AG20443 (cell line): ENCODE results near the gene TARBP1.
"Not testable (repeated sequence)": the region's sequence is repeated elsewhere in the genome, so short reads cannot be mapped to it uniquely, and the experiment has no call there.

Experiments used
- DNase-seq: peaks from one replicate; pipeline ENCODE4 v3.0.0; 2012; ENCODE audit warnings: low spot score, mixed read lengths

The TARBP1 gene

DNA sequence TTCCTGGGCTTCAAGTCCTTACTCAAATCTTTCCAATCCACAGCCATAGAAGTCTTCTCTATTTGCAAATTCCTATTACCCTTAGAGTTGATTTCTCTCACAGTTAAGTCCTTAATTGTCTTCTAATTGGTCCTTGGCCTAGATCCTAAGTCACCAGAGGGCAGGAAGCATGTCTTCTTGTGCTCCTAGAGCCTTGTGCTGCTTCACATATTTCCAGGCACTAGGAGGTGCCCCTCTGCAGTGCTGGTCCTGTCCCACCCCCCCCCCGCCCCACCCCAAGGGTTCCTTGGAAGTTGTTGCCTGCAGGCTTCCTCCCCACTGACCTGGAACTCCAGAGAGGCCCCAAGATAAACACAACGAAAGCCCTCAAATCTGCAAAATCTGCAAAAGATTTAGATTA lies 28.1 kb upstream of the TARBP1 start:
- no peak for DNase-seq

DNA sequence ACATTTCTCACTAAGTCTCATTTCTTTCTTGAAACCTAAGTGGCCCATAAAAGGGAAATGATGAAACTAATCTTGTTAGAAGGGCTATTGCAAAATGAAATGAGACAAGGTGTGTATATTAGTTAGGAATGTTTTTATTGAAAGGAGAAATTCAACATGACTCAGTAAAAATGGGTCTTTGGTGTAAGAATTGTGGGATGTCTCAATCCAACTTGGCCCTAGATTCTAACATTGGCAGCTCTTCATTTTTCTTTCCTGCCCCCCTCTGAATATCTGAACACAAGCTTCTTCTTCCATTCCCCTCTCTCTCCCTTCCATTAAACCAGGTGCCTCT lies 26.8 kb upstream of the TARBP1 start:
- peak; percentile 34 for DNase-seq

DNA sequence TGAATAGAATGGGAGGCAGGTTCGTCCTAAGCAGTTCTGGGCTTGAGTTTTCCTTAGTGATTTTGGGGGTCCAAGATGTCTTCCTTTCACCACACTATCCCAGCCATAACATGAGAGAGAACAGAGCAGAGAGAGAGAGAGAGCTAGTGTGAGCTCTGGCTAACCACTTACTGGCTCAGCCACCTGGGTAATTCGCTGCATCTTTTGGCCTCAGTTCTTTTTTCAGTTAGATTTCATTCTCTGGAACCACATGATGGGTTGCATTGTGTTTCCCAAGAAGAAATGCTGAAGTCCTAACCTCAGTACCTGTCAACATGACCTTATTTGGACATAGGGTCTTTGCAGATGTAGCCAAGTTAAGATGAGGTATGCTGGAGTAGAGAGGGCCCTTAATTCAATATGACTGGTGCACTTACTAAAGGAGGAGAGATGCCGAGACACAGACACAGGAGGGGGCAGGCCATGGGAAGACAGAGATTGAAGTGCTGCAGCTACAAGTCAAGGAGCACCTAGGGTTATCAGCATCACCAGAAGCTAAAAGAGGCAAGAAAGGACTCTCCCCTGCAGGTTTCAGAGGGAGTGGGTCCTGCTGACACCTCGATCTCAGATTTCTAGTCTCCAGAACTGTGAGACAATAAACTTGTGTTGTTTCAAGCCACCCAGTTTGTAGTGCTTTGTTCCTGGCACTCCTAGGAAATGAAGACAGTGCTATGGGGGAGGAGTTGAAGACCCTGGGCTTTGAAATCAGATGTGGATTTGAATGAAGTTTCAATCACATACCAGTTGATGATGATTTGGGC lies 26.2 kb upstream of the TARBP1 start:
- no peak for DNase-seq

DNA sequence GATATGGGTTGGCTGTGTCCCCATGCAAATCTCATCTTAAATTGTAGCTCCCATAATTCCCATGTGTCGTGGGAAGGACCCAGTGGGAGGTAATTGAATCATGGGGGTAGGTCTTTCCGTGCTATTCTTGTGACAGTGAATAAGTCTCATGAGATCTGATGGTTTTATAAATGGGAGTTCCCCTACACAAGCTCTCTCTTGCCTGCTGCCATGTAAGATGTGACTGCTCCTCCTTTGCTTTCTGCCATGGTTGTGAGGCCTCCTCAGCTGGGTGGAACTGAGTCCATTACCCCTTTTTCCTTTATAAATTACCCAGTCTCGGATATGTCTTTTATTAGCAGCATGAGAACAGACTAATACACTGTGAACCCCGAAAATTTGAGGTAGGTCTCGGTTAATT lies 25.3 kb upstream of the TARBP1 start:
- not testable (repeated sequence) for DNase-seq

DNA sequence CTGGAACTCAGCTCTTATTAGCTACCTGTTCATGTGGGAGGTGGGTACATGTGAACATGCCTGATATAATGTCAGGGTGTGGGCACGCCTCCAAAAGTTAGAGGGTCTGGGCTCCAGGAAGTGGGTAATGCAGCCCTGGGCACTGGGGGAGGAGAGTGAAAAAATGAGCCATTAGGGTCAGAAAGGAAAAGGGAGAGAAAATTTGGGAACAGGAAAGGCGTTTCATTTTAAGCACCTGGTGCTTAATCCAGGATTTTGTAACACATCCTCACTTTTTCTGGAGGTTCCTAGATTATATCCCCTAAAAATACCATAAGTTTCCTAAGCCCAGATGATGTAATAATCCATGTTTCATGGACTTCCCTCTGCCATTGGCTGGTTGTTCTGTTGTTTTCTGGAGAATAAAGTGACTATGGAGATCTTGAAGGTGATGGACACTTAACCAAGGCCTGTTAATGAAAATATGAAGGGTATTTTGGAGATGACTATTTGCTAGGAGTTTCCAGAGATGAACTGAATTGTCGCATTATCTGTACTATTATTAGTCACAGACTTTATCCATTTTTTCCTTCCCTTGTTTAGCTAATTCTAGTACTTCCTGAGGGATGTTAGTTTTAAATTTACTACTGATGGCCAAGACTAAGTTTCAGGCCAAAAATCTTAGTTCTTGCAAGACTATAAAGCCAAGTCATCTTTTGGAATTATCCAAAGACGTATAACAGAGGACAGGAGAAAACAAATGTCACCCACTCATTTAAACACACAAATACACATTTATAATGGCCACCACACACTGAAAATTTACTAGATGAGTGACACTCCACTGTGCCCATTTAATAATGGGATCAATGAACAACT lies 24.4 kb upstream of the TARBP1 start:
- no peak for DNase-seq

DNA sequence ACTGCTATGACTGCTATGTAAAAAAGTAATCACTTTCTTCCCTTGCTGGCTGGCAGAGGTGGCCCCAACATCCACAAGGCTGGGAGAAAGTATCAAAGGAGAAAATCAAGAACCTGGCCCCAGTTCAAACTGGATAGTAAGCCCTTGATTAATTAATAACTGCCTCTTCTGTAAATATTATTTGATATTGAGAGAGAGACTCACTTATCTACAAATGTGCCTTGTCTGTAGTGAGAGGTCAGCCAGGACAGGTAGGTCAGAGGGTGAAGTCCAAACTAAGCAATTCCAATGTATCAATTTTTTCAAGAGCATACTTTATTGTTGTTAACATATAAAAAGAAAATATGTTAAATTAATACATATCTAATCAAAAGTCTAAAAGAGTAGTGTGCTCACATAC lies 23.8 kb upstream of the TARBP1 start:
- DNase-seq: no peak

DNA sequence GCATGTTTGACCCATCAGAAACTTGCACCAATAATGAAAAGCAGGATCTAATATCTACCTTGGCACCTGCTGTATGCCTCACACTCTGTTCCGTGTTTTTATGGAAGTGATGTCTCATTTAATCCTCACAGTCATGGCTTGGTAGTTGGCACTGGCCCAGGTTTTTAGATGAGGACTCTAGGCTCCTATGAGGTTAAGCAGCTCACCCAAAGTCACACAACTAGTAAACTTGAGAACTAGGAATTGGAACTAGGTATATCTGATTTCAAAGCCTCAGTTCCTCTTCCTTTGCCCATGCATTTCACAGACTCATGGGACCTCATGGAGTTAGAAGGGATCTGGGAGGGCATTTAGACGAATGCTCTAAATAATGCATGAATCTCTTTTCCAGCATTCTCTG lies 21.3 kb upstream of the TARBP1 start:
- DNase-seq: no peak

DNA sequence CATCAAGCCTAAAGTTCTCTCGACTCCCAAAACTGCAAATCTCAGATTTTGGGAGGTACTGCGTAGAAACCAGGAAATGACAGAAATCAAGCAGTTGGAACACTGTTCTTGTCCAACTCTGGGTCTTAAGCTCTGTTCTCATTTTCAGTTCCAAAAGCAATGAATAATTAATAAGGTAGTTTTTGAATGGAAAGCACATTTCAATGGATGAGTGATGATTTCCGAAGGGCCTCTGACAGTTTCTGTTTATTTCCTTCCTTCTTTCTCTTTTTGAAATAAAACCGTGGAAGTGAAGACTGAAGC lies 20.9 kb upstream of the TARBP1 start:
- DNase-seq: no peak

DNA sequence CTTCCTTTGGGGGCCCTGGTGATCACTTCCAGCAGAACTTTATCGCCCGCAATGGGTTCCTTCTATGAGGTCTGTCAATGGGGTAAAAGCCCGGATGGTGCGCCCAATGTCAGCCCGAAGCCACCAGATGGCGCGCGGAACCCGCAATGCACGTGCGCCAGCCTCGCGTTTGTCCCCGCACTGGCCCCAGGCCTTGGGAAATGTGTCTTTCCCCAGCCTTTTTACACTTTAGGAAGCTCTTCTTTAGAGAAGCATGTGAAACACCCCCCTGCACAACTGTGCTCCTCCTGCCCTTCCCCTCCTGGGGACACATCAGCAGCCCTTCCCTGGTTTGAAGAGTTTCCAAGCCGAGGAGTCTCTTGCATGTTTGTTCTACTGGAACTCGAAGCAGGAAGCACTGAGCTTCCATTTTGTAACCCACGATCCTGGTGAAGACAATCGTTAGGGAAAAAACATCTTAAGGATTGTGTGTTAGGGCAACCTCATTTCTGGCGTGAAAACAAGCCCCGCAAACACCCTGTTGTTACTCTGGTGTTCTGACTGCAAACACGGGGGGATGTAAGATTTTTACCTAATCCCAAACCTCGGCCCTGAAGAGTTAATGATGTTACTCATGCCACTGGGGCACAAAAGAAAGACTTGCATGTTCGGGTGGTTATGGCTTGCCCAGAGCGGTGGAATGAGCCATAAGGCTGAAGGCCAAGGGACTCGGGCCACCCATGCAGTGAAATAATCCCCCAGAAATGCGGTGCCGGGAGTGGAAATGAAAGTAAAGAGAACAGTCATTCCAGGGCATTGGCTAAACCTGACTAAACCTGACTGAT lies 20.4 kb upstream of the TARBP1 start:
- DNase-seq: peak; percentile 87

DNA sequence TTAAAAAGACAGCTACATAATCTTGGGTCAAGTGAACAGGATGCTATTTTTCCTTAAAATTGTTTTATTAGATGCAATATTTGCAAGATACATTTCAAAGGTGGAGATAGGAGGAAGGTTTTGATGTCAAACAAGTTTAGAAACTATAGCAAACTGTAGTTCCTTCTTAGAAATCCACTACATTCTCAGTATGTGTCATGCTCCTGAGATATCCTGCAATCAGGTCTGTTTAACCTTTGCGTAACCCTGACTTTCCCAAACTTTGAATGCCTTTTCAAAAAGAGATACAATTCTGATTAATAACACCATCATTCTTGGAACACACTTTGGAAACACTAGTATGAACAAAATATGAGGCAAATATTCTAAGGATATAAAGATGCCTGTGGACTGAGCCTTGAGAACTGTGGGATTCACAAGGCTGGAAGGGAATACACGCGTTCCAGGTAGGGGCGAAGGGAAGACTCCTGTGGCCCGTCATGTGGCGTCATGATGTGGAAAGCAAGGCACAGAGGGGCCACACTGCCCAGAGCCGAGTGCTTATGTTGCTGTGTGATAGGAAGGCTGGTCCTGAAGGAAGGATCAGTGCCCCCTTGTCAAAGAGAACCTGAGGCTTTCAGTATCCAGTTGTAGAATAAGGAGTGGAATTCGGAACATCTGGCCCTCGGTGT lies 19.6 kb upstream of the TARBP1 start:
- DNase-seq: no peak

DNA sequence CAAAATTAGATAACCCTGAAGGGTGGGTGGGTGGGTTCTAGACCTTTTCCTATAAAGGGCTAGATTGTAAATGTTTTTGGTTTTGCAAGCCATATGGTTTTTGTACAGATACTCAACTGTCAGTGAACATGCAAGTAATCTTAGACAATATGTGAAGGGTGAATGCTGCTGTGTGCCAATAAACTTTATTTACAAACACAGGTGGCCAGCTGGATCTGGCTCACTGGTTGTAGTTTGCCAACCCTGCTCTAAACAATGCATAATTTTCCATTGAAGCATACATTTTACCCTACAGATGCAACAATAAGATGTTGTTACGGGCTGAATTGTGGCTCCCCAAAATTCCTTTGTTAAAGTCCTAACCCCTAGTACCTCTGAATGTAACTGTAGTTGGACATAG lies 18.6 kb upstream of the TARBP1 start:
- DNase-seq: no peak

DNA sequence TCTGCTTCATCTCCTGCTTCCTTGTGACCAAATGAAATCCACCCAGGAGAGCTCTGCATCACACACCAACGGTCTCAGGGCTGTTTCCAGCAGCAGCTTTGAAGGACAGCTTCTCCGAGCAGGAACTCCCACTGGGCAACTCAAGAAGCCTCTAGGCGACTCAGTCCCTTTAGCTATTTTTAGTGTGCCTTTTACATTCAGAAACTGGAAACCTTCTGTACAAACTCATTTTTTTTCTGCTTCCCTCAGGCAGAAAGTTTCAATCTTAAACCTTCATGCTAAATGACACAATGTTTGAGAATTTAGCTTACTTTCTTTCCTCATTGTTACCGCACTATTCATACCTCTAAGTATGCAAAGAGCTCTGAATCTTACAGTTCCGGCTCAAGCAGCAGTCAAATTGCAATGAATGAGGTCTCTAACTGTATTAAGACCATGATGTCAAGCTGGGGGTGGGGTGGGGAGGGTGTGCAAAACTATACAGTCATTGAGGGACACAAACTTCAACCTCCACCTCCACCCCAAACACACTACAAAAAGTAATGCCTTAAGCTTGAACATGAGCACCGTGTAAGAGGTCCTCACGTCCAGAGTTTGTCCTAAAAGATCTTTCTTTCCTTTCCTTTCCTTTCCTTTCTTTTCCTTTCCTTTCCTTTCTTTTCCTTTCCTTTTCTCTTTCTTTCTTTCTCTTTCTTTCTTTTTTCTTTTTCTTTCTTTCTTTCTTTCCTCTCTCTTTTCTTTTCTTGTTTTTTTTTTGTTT lies 16.4 kb upstream of the TARBP1 start:
- DNase-seq: peak; percentile 58

DNA sequence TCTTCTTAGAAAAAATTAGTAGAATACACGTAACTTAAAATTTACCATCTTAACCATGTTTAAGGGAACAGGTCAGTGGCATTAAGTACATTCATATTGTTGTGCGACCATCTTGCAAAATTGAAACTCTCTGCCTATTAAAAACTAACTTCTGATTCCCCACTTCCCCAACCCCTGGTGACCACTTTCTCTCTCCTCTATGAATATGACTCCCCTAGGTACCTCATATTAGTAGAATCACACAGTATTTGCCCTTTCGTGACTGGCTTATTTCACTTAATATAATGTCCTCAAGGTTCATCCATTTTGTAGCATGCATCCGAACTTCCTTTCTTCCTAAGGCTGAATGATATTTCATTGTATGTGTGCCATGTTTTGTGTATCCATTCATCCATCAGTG lies 15.1 kb upstream of the TARBP1 start:
- DNase-seq: no peak

DNA sequence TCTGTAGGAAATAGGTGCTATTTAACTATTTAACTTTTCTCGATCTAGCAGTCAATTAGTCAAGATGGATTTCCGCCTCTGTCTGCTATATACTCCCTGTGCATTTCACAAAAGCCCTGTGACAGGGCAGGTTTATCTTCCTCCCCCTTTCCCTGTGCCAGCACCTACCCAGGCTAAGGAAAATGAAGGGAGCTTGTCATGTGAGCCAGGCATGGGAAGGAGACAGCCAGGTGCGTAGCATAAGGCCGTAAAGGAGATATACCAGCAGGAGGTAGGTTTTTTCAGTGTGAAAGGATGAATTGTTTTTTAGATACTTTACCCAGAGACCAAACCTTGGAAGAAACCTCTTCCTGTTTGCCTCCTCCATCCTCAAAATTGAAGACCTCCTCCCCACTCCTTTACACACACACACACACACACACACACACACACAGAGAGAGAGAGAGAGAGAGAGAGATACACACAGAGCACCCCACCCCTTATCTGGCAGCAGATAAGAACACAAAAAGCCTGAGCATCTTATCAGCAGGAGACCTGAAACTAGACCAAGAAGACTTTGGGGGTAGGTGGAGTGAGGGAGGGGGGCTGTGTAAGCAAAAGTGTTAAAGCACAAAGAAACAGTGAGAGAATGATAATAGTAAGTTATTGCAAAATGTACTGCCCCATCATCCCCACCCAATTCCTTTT lies 12.0 kb upstream of the TARBP1 start:
- DNase-seq: no peak

DNA sequence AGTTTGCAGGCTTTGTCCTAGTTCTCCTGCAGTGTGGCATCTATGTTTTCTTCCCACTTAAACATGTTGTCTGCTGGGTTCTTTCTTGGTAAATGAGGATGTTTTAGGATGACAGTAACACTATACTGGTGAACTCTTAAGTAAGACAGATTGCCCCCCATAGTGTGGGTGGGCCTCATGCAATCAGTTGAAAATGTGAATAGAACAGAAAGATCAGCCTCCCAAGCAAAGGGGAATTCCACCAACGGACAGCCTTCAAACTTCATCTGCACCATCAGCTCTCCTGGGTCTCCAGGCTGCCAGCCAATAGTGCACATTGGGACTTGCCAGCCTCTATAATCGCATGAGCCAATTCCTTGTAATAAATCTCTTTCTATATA lies 10.7 kb upstream of the TARBP1 start:
- DNase-seq: no peak

DNA sequence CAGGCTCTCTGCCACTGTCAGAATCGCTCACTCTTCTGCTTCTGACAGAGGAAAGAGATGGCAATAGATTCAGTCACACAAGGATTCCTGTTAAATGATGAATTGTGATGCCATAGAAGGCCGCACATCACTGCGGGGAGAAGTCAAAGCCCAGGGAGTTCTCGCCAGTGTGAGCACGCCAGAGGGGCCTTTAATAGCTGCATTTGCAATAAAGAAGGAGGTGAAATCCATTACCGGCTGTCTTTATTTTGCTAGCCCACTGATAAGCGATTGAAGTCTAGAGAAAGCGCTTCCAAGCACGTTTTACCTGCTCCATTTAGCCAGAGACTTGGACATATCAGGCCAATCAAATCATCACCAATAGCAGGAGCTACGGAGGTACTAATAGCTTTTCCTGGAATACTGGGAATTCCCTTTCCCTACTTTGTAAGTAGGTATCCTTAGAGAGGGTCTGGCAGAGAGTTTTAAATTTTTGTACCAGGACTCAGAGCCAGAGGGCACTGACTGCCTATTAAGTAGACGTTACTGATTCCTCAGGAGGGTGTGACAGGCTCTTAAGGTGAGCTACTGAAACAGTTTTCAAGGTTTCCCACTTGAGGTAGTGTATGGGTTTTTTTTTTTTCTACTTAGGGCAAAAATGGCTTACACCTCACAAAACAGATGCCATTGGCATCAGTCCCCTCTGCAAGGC lies 10.2 kb upstream of the TARBP1 start:
- no peak for DNase-seq

DNA sequence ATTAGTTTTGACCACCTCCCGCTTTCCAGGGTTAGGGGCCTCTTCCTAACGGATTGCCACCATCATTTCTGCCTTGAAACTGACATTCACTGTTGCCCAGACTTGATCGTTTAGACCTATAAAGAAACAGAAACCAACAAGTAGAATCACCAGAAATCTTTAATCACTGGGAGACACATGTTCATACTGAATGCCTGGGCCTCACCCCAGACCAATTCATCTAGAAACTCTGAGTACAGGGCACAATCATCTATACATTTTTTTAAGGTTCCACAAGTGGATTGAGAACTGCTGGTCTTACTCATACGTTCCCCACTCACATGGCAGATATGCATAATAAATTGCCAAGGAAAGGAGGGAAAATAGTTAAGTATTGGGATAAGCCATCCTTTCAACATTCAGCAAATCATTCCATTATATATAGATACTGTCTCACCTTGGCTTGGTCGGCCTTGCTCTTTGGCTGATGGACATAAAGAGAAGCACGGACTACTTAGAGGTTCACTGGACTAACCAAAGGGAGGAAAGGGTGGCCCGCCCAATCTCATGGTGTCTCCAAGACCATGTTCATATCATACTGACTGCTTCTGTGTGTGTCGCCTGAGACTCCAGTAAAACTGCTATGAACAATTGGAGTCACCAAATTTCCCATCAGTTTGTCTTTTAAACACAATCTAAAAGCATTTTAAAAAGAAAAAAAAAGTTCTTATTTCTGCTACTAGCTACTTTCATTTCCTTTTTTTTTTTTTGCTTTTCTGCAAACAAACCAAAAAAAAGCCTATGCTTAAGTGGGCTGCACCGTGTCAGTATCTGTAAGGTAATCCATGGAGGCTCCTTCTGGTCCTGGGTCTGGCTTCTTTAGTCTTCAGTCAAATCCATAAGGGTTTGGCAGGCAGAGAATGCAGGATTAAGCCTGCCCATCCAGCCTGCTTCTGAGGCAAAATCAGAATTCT lies 9.4 kb upstream of the TARBP1 start:
- no peak for DNase-seq

DNA sequence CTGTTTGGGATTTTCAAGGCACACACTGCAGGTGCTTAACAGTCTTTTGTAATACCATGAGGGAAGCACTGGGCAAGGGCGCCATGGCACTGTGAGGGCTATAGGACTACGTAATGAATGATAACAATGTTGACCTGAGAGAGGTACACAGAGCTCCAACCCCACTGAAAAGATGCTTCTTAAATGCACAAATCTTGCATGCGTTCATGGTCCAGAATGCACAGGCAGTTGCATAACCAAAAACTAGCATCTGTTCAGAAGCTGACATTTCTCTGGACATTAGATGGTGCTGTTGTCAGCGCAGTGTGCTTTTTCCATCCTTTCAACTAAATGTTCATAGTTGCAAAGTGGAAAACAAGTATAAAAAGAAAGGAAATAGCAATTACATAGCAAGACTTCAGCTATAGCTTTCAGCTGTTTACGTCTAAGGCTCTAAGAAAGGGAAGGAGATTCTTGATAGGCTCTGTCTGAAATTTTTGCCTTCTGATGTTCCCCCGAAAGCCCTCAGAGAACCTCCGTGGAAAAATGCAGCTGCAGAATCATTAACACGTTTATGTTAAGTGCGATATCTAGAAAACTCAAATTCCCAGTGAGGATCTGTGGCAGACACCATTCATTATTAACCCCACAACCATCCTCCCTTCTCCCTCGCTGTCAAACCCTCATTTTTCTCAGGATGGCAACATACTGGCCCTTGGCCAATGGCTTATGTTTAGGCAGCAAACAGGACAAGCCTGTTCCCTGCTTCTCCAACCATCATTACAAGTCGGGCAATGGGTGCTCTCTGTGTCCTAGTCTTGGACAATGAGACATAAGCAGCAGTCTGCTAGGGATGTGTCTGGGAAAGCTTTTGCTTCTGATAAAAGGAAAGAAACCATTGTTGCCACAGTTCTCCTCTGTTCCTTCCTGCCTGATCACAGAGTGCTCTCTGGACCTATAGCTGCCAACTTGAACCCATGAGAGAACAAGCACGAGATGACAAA lies 8.2 kb upstream of the TARBP1 start:
- peak; percentile 78 for DNase-seq
